ENCODE results near the gene ANKDD1B.

DNA sequence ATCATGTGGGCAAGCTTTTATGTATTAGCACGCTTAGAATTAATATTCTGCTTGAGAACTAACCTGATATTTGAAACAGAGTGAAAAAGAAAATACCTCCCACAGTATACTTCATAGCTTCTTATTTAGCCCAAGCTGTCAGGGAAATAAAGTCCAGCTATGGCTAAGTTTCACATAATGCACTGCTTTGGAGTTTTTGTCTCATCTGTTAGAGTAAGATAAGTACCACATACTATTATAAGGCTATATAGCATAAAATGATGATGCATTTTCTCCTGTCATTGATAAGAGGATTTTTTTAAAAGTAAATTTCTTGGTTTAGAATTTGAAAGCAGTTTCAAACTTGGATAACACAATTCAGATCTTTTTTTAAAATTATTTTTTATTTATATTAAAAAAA is 2.4 kb upstream of the ANKDD1B start:
- TF ChIP-seq, protein P1, sequence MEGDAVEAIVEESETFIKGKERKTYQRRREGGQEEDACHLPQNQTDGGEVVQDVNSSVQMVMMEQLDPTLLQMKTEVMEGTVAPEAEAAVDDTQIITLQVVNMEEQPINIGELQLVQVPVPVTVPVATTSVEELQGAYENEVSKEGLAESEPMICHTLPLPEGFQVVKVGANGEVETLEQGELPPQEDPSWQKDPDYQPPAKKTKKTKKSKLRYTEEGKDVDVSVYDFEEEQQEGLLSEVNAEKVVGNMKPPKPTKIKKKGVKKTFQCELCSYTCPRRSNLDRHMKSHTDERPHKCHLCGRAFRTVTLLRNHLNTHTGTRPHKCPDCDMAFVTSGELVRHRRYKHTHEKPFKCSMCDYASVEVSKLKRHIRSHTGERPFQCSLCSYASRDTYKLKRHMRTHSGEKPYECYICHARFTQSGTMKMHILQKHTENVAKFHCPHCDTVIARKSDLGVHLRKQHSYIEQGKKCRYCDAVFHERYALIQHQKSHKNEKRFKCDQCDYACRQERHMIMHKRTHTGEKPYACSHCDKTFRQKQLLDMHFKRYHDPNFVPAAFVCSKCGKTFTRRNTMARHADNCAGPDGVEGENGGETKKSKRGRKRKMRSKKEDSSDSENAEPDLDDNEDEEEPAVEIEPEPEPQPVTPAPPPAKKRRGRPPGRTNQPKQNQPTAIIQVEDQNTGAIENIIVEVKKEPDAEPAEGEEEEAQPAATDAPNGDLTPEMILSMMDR (IDR thresholded peaks at IDR 0.05 in 4 of 5, conservative IDR thresholded peaks at IDR 0.05 in 1 of 5) = no peak
- TF ChIP-seq POLR2A (IDR thresholded peaks at IDR 0.05) = no peak

Measured in gastrocnemius medialis (tissue), 4 donors.